H9 (cell line): ENCODE data around the gene XDH. TPM values are rescaled to one million over a fixed set of nuclear protein-coding genes. Genes with fewer than 3 reads are reported as not detected.

Experiments used
- DNase-seq: peaks from one replicate; pipeline ENCODE4 v3.0.0-alpha.2; 2017
- H2AFZ ChIP-seq: one replicate; pipeline ENCODE4 v1.6.1; 2013; ENCODE audit warnings: mild to moderate bottlenecking, low read length, control low read depth, moderate library complexity
- H2AK5ac ChIP-seq: 2 replicates; pipeline ENCODE4 v1.6.1; 2013; ENCODE audit warnings: low read length, control low read depth, mixed read lengths; ENCODE audit not compliant: insufficient read length
- H2BK120ac ChIP-seq: one replicate; pipeline ENCODE4 v1.6.1; 2013; ENCODE audit warnings: low read depth, mild to moderate bottlenecking, low read length, control low read depth, inconsistent platforms; ENCODE audit not compliant: poor library complexity, severe bottlenecking
- H2BK12ac ChIP-seq: 2 replicates; pipeline ENCODE4 v1.6.1; 2013; ENCODE audit warnings: low read length, control low read depth, mixed read lengths, low read depth; ENCODE audit not compliant: insufficient read length
- H2BK15ac ChIP-seq: 2 replicates; pipeline ENCODE4 v1.6.1; 2013; ENCODE audit warnings: low read depth, low read length, control low read depth
- H2BK20ac ChIP-seq: one replicate; pipeline ENCODE4 v1.6.1; 2013; ENCODE audit warnings: low read depth, mild to moderate bottlenecking, low read length, control low read depth, inconsistent platforms; ENCODE audit not compliant: poor library complexity, severe bottlenecking
- H2BK5ac ChIP-seq: 2 replicates; pipeline ENCODE4 v1.6.1; 2013; ENCODE audit warnings: low read length, control low read depth, mixed read lengths; ENCODE audit not compliant: insufficient read length
- H3K14ac ChIP-seq: 2 replicates; pipeline ENCODE4 v1.6.1; 2013; ENCODE audit warnings: low read length, control low read depth; ENCODE audit not compliant: insufficient read depth
- H3K18ac ChIP-seq: 2 replicates; pipeline ENCODE4 v1.6.1; 2013; ENCODE audit warnings: low read depth, mild to moderate bottlenecking, mixed read lengths, low read length, control low read depth; ENCODE audit not compliant: insufficient read length
- H3K23ac ChIP-seq: 2 replicates; pipeline ENCODE4 v1.6.1; 2013; ENCODE audit warnings: low read length, control low read depth, mixed read lengths, low read depth; ENCODE audit not compliant: insufficient read length
- H3K23me2 ChIP-seq: 2 replicates; pipeline ENCODE4 v1.6.1; 2013; ENCODE audit warnings: low read depth, mild to moderate bottlenecking, mixed read lengths, low read length, control low read depth; ENCODE audit not compliant: insufficient read length, poor library complexity, severe bottlenecking
- H3K27ac ChIP-seq: 2 replicates; pipeline ENCODE4 v1.5.1; 2013; ENCODE audit warnings: low read length, control low read depth, mixed read lengths, low read depth; ENCODE audit not compliant: insufficient read length
- H3K27me3 ChIP-seq: 2 replicates; pipeline ENCODE4 v1.6.1; 2013; ENCODE audit warnings: low read length, control low read depth, inconsistent platforms; ENCODE audit not compliant: insufficient read depth
- H3K4ac ChIP-seq: 2 replicates; pipeline ENCODE4 v1.6.1; 2013; ENCODE audit warnings: low read depth, mild to moderate bottlenecking, control low read depth, inconsistent platforms, low read length, moderate library complexity
- H3K4me1 ChIP-seq: 2 replicates; pipeline ENCODE4 v1.6.1; 2013; ENCODE audit warnings: low read length, control low read depth, inconsistent platforms; ENCODE audit not compliant: insufficient read depth
- H3K4me2 ChIP-seq: 2 replicates; pipeline ENCODE4 v1.6.1; 2013; ENCODE audit warnings: low read length, control low read depth, mixed read lengths; ENCODE audit not compliant: insufficient read length, insufficient read depth
- H3K56ac ChIP-seq: 2 replicates; pipeline ENCODE4 v1.6.1; 2013; ENCODE audit warnings: low read depth, mild to moderate bottlenecking, mixed read lengths, low read length, control low read depth; ENCODE audit not compliant: insufficient read length
- H3K79me1 ChIP-seq: 2 replicates; pipeline ENCODE4 v1.6.1; 2013; ENCODE audit warnings: low read depth, mild to moderate bottlenecking, moderate library complexity, low read length, control low read depth, inconsistent platforms; ENCODE audit not compliant: insufficient read depth, poor library complexity, severe bottlenecking
- H3K79me2 ChIP-seq: 2 replicates; pipeline ENCODE4 v1.6.1; 2013; ENCODE audit warnings: low read length, control low read depth, inconsistent platforms; ENCODE audit not compliant: insufficient read depth
- H3K9ac ChIP-seq: 2 replicates; pipeline ENCODE4 v1.6.1; 2013; ENCODE audit warnings: low read length, control low read depth, mixed read lengths; ENCODE audit not compliant: insufficient read length; ENCODE audit errors: extremely low read depth
- H3K9me3 ChIP-seq: one replicate; pipeline ENCODE4 v1.6.1; 2013; ENCODE audit warnings: low read depth, low read length, inconsistent platforms; ENCODE audit not compliant: control insufficient read depth
- H3T11ph ChIP-seq: one replicate; pipeline ENCODE4 v1.6.1; 2013; ENCODE audit warnings: mild to moderate bottlenecking, low read length, control low read depth, inconsistent platforms
- H4K20me1 ChIP-seq: one replicate; pipeline ENCODE4 v1.6.1; 2013; ENCODE audit not compliant: control insufficient read depth, insufficient read length, insufficient read depth
- H4K5ac ChIP-seq: 2 replicates; pipeline ENCODE4 v1.6.1; 2013; ENCODE audit warnings: low read depth, mild to moderate bottlenecking, mixed read lengths, low read length, control low read depth; ENCODE audit not compliant: insufficient read length
- H4K8ac ChIP-seq: replicated peaks from 2 replicates; pipeline ENCODE4 v1.6.1; 2013; ENCODE audit warnings: low read length, control low read depth, mixed read lengths, low read depth; ENCODE audit not compliant: insufficient read length
- H4K91ac ChIP-seq: 2 replicates; pipeline ENCODE4 v1.6.1; 2013; ENCODE audit warnings: low read depth, mild to moderate bottlenecking, moderate library complexity, mixed read lengths, low read length, control low read depth; ENCODE audit not compliant: insufficient read length
- H3K27ac Mint-ChIP-seq, 3 experiments: 2 replicates in 2 of 3; 3 replicates in 1 of 3; pipeline ENCODE4 v1.8.0; 2020 to 2021; ENCODE audit warnings: mixed read lengths in 3 of 3, mild to moderate bottlenecking in 1 of 3, moderate library complexity in 1 of 3
- H3K27me3 Mint-ChIP-seq: 2 replicates; pipeline ENCODE4 v1.8.0; 2021; ENCODE audit warnings: low read depth, mild to moderate bottlenecking, moderate library complexity, mixed read lengths
- H3K36me3 Mint-ChIP-seq, 3 experiments: 2 replicates in 2 of 3; 3 replicates in 1 of 3; pipeline ENCODE4 v1.8.0; 2020 to 2021; ENCODE audit warnings: low read depth in 3 of 3, mixed read lengths in 3 of 3; ENCODE audit not compliant: insufficient read depth in 1 of 3
- H3K4me1 Mint-ChIP-seq, 2 experiments: 2 replicates each; pipeline ENCODE4 v1.8.0; 2020; ENCODE audit warnings: mixed read lengths in 2 of 2
- H3K4me3 Mint-ChIP-seq, 2 experiments: 2 replicates in 1 of 2; 3 replicates in 1 of 2; pipeline ENCODE4 v1.8.0; 2020 to 2021; ENCODE audit warnings: mild to moderate bottlenecking in 2 of 2, mixed read lengths in 2 of 2, moderate library complexity in 1 of 2
- H3K9me3 Mint-ChIP-seq, 2 experiments: 2 replicates in 1 of 2; 3 replicates in 1 of 2; pipeline ENCODE4 v1.8.0; 2020; ENCODE audit warnings: mild to moderate bottlenecking in 2 of 2, mixed read lengths in 2 of 2, moderate library complexity in 1 of 2
- CTCF ChIP-seq: fragments of 200-600 bp; sonication (generic); conservative IDR thresholded peaks from 3 replicates; pipeline ENCODE4 v1.8.0; 2021; ENCODE audit warnings: antibody characterized with exemption, mild to moderate bottlenecking
- whole genome bisulfite sequencing: extraction: QIAGEN DNeasy Blood & Tissue Kit; methylation state at CpG from one replicate; pipeline ENCODE4 v1.1.7; 2013; ENCODE audit warnings: missing lambda C conversion rate, low lambda C conversion rate, mixed read lengths; ENCODE audit not compliant: insufficient read length; ENCODE audit errors: extremely low coverage; 5-methylcytosine and 5-hydroxymethylcytosine counted together
- total RNA-seq: library from RNA; stranded (reverse); gene quantifications from 2 replicates; pipeline ENCODE4 v1.2.1, GENCODE V29; 2021

Gene XDH
- total RNA-seq, 1 experiment from 2014 or later = 1.4 TPM

GRCh38 chr2:31371691-31372090 is 42.9 kb downstream of the XDH start:
- H3K36me3 Mint-ChIP-seq = peaks cover 2 to 15% (median 5%) of the 10 kb centered on the region in 3 experiments; a peak in 5 of 7 replicates
- H3K9me3 Mint-ChIP-seq = no peaks in the 10 kb centered on the region
- Histone ChIP-seq H3K18ac (no peak overlapping the region), H4K8ac (no peak overlapping the region), H3K27me3 (no peaks in the 10 kb centered on the region), H2BK12ac (no peak overlapping the region), H3K4me2 (no peak overlapping the region), H3K27ac (no peak overlapping the region), H3K4ac (no peak overlapping the region), H4K5ac (no peak overlapping the region), H2AFZ (no peak overlapping the region), H2BK15ac (no peak overlapping the region), H3K79me1 (no peaks in the 10 kb centered on the region), H4K91ac (no peak overlapping the region), H2BK20ac (no peak overlapping the region), H3K14ac (no peak overlapping the region), H3T11ph (no peak overlapping the region), H2AK5ac (no peak overlapping the region), H2BK120ac (no peak overlapping the region), H3K79me2 (no peaks in the 10 kb centered on the region), H3K9me3 (no peaks in the 10 kb centered on the region), H3K9ac (no peak overlapping the region), H3K4me1 (no peaks in the 10 kb centered on the region), H3K23me2 (no peaks in the 10 kb centered on the region), H2BK5ac (no peak overlapping the region), H3K23ac (no peak overlapping the region), H4K20me1 (no peaks in the 10 kb centered on the region), H3K56ac (no peak overlapping the region)
- H3K27ac Mint-ChIP-seq = no peak overlapping the region
- no peak for DNase-seq
- no peak overlapping the region for H3K4me3 Mint-ChIP-seq
- no CpG with 5 or more reads among the region's 3 CpGs for WGBS
- no peaks in the 10 kb centered on the region for H3K27me3 Mint-ChIP-seq
- no peaks in the 10 kb centered on the region for H3K4me1 Mint-ChIP-seq
- no peak for TF ChIP-seq CTCF
